Endometrial microvascular endothelial cells (primary cell): Measurements from ENCODE around the gene TFDP1. TPM values are rescaled to one million over a fixed set of nuclear protein-coding genes. Genes with fewer than 3 reads are reported as not detected.

Experiments used
- in situ Hi-C: cut with HindIII; loops from 2 replicates; pipeline ENCODE4 v1.10.0; 2017; ENCODE audit warnings: low sequenced_read_pairs, low pct_unique_long_range_greater_than_20kb; ENCODE audit errors: inconsistent ontology term
- total RNA-seq: library from RNA; depleted of rRNA; stranded (reverse); fragments of >200 nt; gene quantifications from one replicate; pipeline ENCODE4 v1.2.3, GENCODE V29; 2015; ENCODE audit errors: inconsistent ontology term

The TFDP1 gene
- total RNA-seq, 1 donor from 2014 or later: 116 TPM

DNA sequence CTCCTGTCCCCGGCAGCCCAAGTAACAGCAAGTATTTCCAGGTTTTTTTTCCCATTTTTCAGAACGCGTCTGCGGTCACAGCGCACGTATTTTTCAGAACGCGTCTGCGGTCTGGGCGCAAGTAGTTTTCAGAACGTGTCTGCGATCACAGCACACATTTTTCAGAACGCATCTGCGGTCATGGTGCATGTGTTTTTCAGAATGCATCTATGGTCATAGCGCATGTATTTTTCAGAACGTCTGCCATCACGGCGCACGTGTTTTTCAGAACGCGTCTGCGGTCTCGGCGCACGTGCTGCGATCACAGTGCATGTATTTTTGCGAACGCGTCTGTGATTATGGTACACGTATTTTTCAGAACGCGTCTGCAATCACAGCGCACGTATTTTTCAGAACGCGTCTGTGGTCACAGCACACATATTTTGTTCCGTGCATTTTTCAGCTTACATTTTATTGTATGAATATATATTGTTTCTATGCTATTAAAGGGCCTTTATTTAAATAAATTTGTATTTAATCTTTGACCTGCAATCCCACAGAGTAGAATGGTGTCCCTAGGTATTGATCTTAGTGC lies 53.7 kb downstream of the TFDP1 start:
- in situ Hi-C loops: no loop called here

- in situ Hi-C loops: no loop called here
These were observed 54.3 kb downstream of the TFDP1 start for GRCh38 chr13:113638806-113639205.

GRCh38 chr13:113639616-113640262 lies 55.2 kb downstream of the TFDP1 start:
- in situ Hi-C loops: no loop called here

DNA sequence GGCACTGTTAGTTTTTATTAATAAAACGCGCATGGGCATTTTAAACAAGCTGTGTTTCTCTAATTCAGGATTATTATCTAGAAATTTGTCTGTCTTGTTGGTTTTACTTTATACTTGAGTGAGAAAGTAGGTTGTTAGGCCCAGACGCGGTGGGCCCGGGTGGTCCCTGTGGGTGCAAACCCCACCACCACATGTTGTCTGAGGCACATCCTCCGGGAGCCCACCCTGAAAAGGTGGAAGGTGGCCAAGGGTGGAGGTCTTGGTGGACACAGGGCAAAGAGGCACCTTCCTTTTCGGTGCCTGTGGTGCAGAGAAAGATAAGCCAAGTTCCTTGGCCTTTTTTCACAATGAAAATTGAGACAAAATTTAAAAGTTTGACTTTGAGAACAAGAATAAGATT lies 56.9 kb downstream of the TFDP1 start:
- in situ Hi-C loops: no loop called here

DNA sequence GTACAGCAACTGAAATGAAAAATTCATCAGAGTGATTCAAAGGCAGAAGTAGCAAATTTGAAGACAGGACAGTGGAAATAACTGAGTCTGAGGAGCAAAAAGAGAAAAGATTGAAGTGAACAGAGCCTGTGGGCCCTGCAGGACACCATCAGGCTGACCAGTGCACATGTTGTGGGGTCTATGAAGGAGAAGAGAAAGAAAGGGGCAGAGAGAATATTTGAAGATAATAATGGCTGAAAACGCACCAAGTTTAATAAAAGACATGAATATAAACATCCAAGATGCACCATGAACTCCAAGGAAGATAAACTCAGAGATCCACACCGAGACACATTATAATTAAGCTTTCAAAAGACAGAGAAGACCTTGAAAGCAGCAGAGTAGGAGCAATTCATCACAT lies 58.0 kb downstream of the TFDP1 start:
- in situ Hi-C loops: no loop called here

- in situ Hi-C loops: no loop called here
These were observed 59.0 kb downstream of the TFDP1 start for GRCh38 chr13:113643593-113643992.

DNA sequence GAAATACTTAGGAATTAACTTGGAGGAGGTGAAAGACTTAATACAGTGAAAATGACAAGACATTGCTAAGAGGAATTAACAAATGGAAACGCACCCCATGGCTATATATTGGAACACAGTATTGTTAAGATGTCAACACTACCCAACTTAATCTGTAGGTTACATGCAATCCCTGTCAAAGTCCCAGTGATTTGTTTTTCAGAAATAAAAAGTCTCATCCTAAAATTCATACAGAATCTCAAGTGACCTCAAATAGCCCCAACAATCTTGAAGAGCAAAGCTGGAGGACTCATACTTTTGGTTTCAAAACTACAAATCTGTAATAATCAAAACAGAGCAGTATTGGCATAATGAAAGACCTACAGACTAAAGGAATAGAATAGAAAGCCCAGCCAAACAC lies 60.2 kb downstream of the TFDP1 start:
- in situ Hi-C loops: no loop called here

DNA sequence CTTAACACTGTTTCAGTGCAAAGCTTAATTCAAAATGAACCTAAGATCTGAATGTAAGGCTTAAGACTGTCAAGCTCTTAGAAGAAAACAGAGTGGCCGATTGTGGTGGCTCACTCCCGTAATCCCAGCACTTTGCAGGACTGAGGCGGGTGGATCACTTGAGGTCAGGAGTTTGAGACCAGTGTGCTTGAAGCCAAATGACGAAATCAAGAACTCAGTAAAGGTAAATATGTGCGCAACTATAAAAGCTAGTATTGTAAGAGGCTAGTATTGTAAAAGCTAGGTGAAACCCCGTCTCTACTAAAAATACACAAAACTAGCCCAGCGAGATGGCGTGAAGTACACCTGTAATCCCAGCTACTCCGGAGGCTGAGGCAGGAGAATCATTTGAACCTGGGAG lies 60.8 kb downstream of the TFDP1 start:
- in situ Hi-C loops: no loop called here

DNA sequence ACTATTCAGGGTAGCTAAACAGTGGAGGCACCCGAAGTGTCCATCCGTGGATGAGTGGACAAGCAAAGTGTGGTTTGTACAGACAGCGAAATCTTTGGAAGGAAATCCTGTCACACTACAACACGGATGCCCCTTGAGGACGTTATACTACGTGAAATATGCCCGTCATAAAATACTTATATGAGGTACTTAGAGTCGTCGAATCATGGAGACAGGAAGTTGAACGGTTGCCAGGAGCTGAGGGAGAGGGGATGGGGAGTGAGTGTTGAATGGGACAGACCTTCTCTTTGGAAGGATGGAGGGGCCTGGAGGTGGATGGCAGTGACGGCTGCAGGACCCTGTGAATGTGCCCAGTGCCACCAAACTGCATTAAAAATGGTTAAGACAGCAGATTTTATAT lies 61.8 kb downstream of the TFDP1 start:
- in situ Hi-C loops: no loop called here

GRCh38 chr13:113646921-113647340 lies 62.4 kb downstream of the TFDP1 start:
- in situ Hi-C loops: no loop called here

DNA sequence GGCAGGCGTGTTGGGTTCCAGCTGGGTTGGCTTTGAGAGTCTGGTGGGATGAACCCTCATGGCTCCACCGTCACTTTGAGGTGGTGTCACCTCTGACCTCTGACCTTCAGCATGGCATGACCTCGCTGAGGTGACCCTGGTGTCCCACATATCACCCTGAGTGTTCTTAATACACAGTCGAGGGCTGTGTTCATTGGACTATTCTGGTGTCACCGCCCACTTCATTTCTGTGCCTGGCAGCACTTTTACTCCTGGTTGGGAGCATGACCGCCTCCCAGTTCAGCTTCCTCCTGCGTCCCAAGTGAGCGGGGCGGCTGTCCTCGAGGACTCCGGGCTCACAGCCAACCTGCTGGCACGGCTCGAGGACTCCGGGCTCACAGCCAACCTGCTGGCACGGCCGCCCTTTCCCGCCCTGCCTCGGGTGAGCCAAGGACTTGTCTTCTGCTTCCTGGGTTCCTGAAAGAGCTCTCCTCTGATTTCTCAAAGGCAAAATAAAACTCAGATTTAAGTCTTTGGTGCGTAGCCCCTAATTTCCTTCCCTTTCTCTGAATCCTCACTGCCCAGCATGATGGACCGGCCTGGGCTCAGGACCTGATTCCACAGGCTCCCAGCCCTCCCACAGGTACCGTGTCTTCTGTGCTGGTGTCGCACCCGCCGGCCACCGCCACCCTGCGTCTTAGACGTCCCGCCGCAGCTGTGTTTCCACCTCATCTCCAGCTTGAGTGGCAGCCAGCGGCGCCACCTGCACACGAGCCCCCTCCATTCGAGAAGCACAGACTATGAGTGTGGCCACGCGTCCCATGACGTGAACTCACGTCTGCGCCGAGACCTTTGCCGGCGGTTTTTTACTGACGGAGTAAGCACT lies 63.0 kb downstream of the TFDP1 start:
- in situ Hi-C loops: no loop called here

DNA sequence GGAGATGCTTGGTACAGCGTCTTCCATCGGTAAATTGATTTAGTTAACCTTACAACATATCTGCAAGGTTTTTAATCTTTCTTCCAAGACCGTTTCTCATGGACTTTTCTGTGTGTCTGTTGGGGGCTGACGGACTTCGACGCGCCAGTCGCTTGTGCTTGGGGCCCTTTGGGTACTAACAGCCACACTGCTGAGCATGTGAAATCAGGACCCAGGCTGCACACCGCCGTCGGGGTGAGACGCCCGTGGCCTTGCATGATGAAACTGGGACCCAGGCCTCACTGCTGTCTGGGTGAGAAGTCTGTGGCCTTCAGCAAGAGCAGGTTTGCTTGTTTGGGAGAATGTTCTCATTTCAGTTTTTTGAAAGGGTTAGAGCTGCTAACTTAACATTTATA lies 63.7 kb downstream of the TFDP1 start:
- in situ Hi-C loops: no loop called here

DNA sequence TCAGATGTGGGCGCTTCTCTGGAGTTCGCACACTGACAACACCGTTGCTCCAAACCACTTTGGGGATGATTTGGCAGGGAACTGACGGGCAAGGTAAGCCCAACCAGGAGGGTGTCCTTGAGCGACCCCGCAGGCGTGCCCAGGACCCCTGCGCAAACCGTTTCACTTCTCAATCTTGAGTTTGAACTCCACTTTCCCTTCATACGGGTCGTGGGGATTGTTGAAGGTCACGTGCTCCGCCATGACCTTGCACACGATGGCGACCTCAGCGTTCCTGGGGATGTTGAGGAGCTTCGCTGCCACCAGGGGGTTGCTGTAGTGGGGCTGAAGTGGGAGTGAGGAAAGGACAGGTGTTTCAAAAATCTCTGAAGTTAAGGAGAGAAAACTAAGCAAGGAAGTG lies 64.7 kb downstream of the TFDP1 start:
- in situ Hi-C loops: no loop called here

- in situ Hi-C loops: no loop called here
These were observed 65.7 kb downstream of the TFDP1 start for GRCh38 chr13:113650275-113650674.

DNA sequence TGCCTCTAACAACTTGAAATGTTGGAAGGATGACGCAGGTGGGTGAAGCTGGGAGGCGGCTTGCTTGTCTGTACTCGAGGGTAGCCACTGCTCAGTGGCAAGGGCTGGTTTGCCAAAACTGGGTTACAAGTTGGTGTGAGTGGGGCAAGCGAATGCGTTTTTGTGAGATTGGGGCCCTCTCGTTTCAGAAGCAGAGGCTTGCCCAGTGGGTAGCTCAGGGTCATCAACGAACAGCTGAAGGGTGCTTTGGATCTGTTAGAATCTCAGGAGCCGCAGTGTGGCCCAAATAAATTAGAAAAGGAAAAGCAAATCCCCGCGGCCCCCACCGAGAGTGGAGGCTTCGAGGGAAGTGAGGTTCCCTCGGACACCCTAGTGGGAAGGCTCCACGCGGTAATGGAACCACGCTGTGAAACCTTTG lies 66.2 kb downstream of the TFDP1 start:
- in situ Hi-C loops: no loop called here

DNA sequence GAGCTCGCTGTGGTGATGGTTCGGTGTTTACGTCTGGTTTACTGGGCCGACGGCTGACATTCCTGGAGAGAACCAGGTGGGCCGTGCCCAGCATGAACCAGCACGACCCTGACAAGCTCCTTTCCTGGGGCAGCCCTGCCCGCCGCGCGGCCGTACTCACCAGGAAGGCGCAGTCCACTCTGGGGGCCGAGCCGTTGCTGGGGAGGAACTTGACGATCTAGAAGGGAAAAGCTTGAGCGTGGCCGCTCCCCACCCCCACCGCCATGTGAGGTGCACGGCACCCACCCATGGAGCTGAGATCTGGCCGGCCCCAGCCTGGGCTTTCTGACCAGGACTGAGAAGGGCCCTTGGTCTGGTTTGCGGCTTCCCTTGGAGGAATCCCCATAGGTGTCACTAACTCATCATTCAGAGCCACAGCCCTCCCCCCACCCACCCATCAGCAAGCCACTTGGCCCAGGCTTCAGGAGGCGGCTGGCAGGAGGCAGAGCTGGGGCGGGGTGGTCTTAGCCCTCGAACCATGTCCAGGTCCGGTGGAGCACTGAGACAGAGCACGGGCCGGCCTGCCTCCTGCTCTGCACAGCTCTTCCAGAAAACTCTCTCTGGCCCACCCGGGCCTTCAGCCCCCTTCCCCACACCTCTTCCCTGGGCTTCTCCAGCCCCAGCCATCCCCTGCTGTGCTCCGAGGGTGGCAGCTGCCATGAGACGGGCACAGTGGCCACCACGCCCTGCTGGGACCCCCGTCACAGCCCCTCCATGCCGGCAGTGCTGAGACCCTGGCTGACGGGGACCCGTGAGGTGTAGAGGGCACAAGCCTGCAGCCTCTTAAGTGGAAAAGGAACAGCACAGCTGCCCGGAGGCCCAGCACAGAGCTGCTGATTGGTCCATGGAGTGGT lies 67.2 kb downstream of the TFDP1 start:
- in situ Hi-C loops: no loop called here

- in situ Hi-C loops: no loop called here
These were observed 68.1 kb downstream of the TFDP1 start for GRCh38 chr13:113652404-113653263.
